GM23338 (cell line): ENCODE results near the gene KLHL7. TPM values are rescaled to one million over a fixed set of nuclear protein-coding genes. Genes with fewer than 3 reads are reported as not detected.

Source experiments
- ATAC-seq: fragments of 200-7000 bp; cut with Tn5 transposase; 3 replicates; pipeline ENCODE4 v1.9.1; 2020
- DNase-seq: peaks from one replicate; pipeline ENCODE4 v3.0.0-alpha.2; 2015; ENCODE audit warnings: low spot score
- H2AFZ ChIP-seq: fragments of 200-600 bp; sonication (generic); 2 replicates; pipeline ENCODE4 v1.8.0; 2016; ENCODE audit warnings: antibody characterized with exemption, mild to moderate bottlenecking, moderate library complexity
- H3F3A ChIP-seq: fragments of 200-600 bp; sonication (generic); replicated peaks from 2 replicates; pipeline ENCODE4 v1.8.0; 2017; ENCODE audit warnings: antibody characterized with exemption, mixed run types, low read depth
- H3K27ac ChIP-seq: fragments of 200-600 bp; sonication (generic); 2 replicates; pipeline ENCODE4 v1.6.1; 2016; ENCODE audit warnings: low read depth
- H3K27me3 ChIP-seq: fragments of 200-600 bp; sonication (generic); 2 replicates; pipeline ENCODE4 v1.8.0; 2016; ENCODE audit warnings: mild to moderate bottlenecking, mixed run types, moderate library complexity; ENCODE audit not compliant: insufficient read depth
- H3K36me3 ChIP-seq: fragments of 200-600 bp; sonication (generic); 2 replicates; pipeline ENCODE4 v1.8.0; 2016; ENCODE audit warnings: mild to moderate bottlenecking; ENCODE audit not compliant: insufficient read depth
- H3K4me1 ChIP-seq: fragments of 200-600 bp; sonication (generic); 2 replicates; pipeline ENCODE4 v1.8.0; 2016; ENCODE audit warnings: mild to moderate bottlenecking, moderate library complexity; ENCODE audit not compliant: insufficient read depth
- H3K4me2 ChIP-seq: fragments of 200-600 bp; sonication (generic); 2 replicates; pipeline ENCODE4 v1.7.1; 2017; ENCODE audit warnings: mixed run types
- H3K4me3 ChIP-seq: fragments of 200-600 bp; sonication (generic); 2 replicates; pipeline ENCODE4 v1.6.1; 2016; ENCODE audit warnings: mixed run types
- H3K79me2 ChIP-seq: fragments of 200-600 bp; sonication (generic); replicated peaks from 2 replicates; pipeline ENCODE4 v1.8.0; 2017; ENCODE audit warnings: mild to moderate bottlenecking; ENCODE audit not compliant: insufficient read depth
- H3K9me2 ChIP-seq: fragments of 200-600 bp; sonication (generic); 2 replicates; pipeline ENCODE4 v1.8.0; 2017; ENCODE audit not compliant: insufficient read depth
- H4K20me1 ChIP-seq: fragments of 200-600 bp; sonication (generic); replicated peaks from 2 replicates; pipeline ENCODE4 v1.8.0; 2017; ENCODE audit warnings: mild to moderate bottlenecking; ENCODE audit not compliant: insufficient read depth
- H3K27ac Mint-ChIP-seq: 2 replicates; pipeline ENCODE4 v1.8.0; 2020; ENCODE audit warnings: inconsistent platforms, mild to moderate bottlenecking, moderate library complexity, mixed read lengths
- H3K27me3 Mint-ChIP-seq: 3 replicates; pipeline ENCODE4 v1.8.0; 2022; ENCODE audit warnings: low read depth, mild to moderate bottlenecking, moderate library complexity, mixed read lengths, inconsistent platforms; ENCODE audit not compliant: insufficient read depth, poor library complexity
- H3K36me3 Mint-ChIP-seq: 3 replicates; pipeline ENCODE4 v1.8.0; 2021; ENCODE audit warnings: low read depth, mild to moderate bottlenecking, inconsistent platforms, moderate library complexity, mixed read lengths
- H3K4me1 Mint-ChIP-seq: 3 replicates; pipeline ENCODE4 v1.8.0; 2020; ENCODE audit warnings: mild to moderate bottlenecking, inconsistent platforms, mixed read lengths
- H3K4me3 Mint-ChIP-seq: 3 replicates; pipeline ENCODE4 v1.8.0; 2021; ENCODE audit warnings: moderate library complexity, mild to moderate bottlenecking, inconsistent platforms, mixed read lengths
- H3K9me3 Mint-ChIP-seq: 3 replicates; pipeline ENCODE4 v1.8.0; 2020; ENCODE audit warnings: moderate library complexity, mild to moderate bottlenecking, inconsistent platforms, mixed read lengths
- CREB1 ChIP-seq: fragments of 250-450 bp; sonication (Bioruptor Pico); IDR thresholded peaks from 2 replicates; pipeline ENCODE4 v1.5.0; 2020; ENCODE audit warnings: low read depth, mild to moderate bottlenecking, moderate library complexity
- CTCF ChIP-seq, 2 experiments: fragments of 200-600 bp in 1 of 2; sonication (generic) in 1 of 2; conservative IDR thresholded peaks; 2 replicates each; pipeline versions ENCODE4 v1.5.1 to v1.6.1; 2016 to 2017; ENCODE audit warnings: antibody characterized with exemption in 2 of 2, low read depth in 2 of 2, mild to moderate bottlenecking in 2 of 2, moderate library complexity in 1 of 2
- ETS1 ChIP-seq: IDR thresholded peaks from 2 replicates; pipeline ENCODE4 v1.6.1; 2016; ENCODE audit warnings: antibody characterized with exemption
- EZH2 ChIP-seq: fragments of 200-600 bp; sonication (generic); IDR thresholded peaks from one replicate; pipeline ENCODE4 v1.8.0; 2017; ENCODE audit warnings: antibody characterized with exemption, mild to moderate bottlenecking, low read depth; ENCODE audit not compliant: unreplicated experiment
- EZH2phosphoT487 ChIP-seq: fragments of 200-600 bp; sonication (generic); IDR thresholded peaks from one replicate; pipeline ENCODE4 v1.8.1; 2018; ENCODE audit warnings: antibody characterized with exemption; ENCODE audit not compliant: unreplicated experiment
- JUNB ChIP-seq: IDR thresholded peaks from one replicate; pipeline ENCODE4 v1.6.1; 2016; ENCODE audit warnings: antibody characterized with exemption; ENCODE audit not compliant: unreplicated experiment
- POLR2AphosphoS5 ChIP-seq: IDR thresholded peaks from 2 replicates; pipeline ENCODE4 v1.6.1; 2016; ENCODE audit warnings: antibody characterized with exemption, low read depth
- REST ChIP-seq: IDR thresholded peaks from one replicate; pipeline ENCODE4 v1.6.1; 2018; ENCODE audit warnings: antibody characterized with exemption; ENCODE audit not compliant: unreplicated experiment
- ZNF331 ChIP-seq: fragments of 250-450 bp; sonication (Bioruptor Pico); IDR thresholded peaks from 2 replicates; pipeline ENCODE4 v1.5.0; 2020; ENCODE audit warnings: low read depth, mild to moderate bottlenecking, moderate library complexity
- polyA plus RNA-seq: library from polyadenylated mRNA; unstranded; fragments of >200 nt; fragmentation: Nextera tagmentation; extraction: Ambion mirVana; gene quantifications from 2 replicates; pipeline ENCODE4 v1.2.1, GENCODE V29; 2016
- total RNA-seq: library from RNA; depleted of rRNA; stranded (reverse); fragments of >200 nt; shearing (Covaris generic); gene quantifications from 2 replicates; pipeline ENCODE4 v1.2.3, GENCODE V29; 2014

Gene KLHL7
- total and polyA plus RNA-seq, 2 experiments from 2014 or later: 92.5 to 119 TPM

GRCh38 chr7:23062452-23062851 is 43.1 kb upstream of the KLHL7 start (continued):
- TF ChIP-seq JUNB (no peak), POLR2AphosphoS5 (no peak), CTCF (conservative IDR thresholded peaks at IDR 0.05; ENCODE audit: low read depth in 2 of 2) (no peak), EZH2phosphoT487 (no peak), CREB1 (CRISPR knock-in tag) (no peak), ZNF331 (CRISPR knock-in tag) (no peak)

- no peak overlapping the region for H3K27ac ChIP-seq
- no peaks in the 10 kb centered on the region for H3F3A ChIP-seq
- no peaks in the 10 kb centered on the region for H3K36me3 Mint-ChIP-seq
- no peaks in the 10 kb centered on the region for H3K9me3 Mint-ChIP-seq
- no peak overlapping the region for H3K27ac Mint-ChIP-seq
- H4K20me1 ChIP-seq: no peaks in the 10 kb centered on the region
- peak overlapping the region; percentile 10; the same call in 1 of the 2 replicates for H2AFZ ChIP-seq
- H3K4me3 Mint-ChIP-seq: no peak overlapping the region
- H3K79me2 ChIP-seq: no peaks in the 10 kb centered on the region
- H3K4me2 ChIP-seq: no peak overlapping the region
- H3K9me2 ChIP-seq: no peaks in the 10 kb centered on the region
- H3K36me3 ChIP-seq: no peaks in the 10 kb centered on the region
- 0 out of 2 replicates have a peak, but pooled peaks cover 5% of the 10 kb centered on the region for H3K4me1 ChIP-seq
- ATAC-seq (no peak), DNase-seq (no peak)
- no peaks in the 10 kb centered on the region for H3K27me3 ChIP-seq
- peaks cover 2% of the 10 kb centered on the region for H3K27me3 Mint-ChIP-seq
- peaks cover 10% of the 10 kb centered on the region for H3K4me1 Mint-ChIP-seq
- H3K4me3 ChIP-seq: no peak overlapping the region
- TF ChIP-seq ZNF331 (CRISPR knock-in tag) (no peak), CREB1 (CRISPR knock-in tag) (no peak), ETS1 (no peak), REST (no peak), CTCF (conservative IDR thresholded peaks at IDR 0.05; ENCODE audit: low read depth in 2 of 2) (no peak), EZH2 (no peak)
Measured at GRCh38 chr7:23065974-23066373, 39.6 kb upstream of the KLHL7 start.
